Smooth muscle cell (in vitro differentiated cells): ENCODE results near the gene PTPN18. TPM values are rescaled to one million over a fixed set of nuclear protein-coding genes. Genes with fewer than 3 reads are reported as not detected.

ENCODE experiments used
- DNase-seq: peaks from one replicate; lab custom pipeline; 2025; ENCODE audit not compliant: unreplicated experiment; lab: John Stamatoyannopoulos, UW
- H2AFZ ChIP-seq: fragments of 200-600 bp; sonication (generic); 2 replicates; pipeline ENCODE4 v1.6.0; 2016; ENCODE audit warnings: antibody characterized with exemption, low read depth, mild to moderate bottlenecking
- H3F3A ChIP-seq: fragments of 200-600 bp; sonication (generic); 2 replicates; pipeline ENCODE4 v1.6.0; 2017; ENCODE audit warnings: antibody characterized with exemption, low read depth
- H3K27ac ChIP-seq: fragments of 200-600 bp; sonication (generic); 2 replicates; pipeline ENCODE4 v1.5.1; 2016; ENCODE audit warnings: low read depth, mild to moderate bottlenecking
- H3K27me3 ChIP-seq: fragments of 200-600 bp; sonication (generic); 2 replicates; pipeline ENCODE4 v1.6.1; 2016; ENCODE audit warnings: low read depth, mild to moderate bottlenecking
- H3K36me3 ChIP-seq: fragments of 200-600 bp; sonication (generic); 2 replicates; pipeline ENCODE4 v1.5.1; 2016; ENCODE audit warnings: low read depth
- H3K4me1 ChIP-seq: fragments of 200-600 bp; sonication (generic); 2 replicates; pipeline ENCODE4 v1.5.1; 2016; ENCODE audit warnings: low read depth
- H3K4me2 ChIP-seq: fragments of 200-600 bp; sonication (generic); 2 replicates; pipeline ENCODE4 v1.6.0; 2016; ENCODE audit warnings: mild to moderate bottlenecking
- H3K4me3 ChIP-seq: fragments of 200-600 bp; sonication (generic); 2 replicates; pipeline ENCODE4 v1.5.1; 2016; ENCODE audit warnings: mild to moderate bottlenecking
- H3K79me2 ChIP-seq: fragments of 200-600 bp; sonication (generic); 2 replicates; pipeline ENCODE4 v1.6.0; 2016; ENCODE audit warnings: low read depth, mild to moderate bottlenecking
- H3K9ac ChIP-seq: fragments of 200-600 bp; sonication (generic); 2 replicates; pipeline ENCODE4 v1.6.0; 2016; ENCODE audit warnings: low read depth
- H3K9me3 ChIP-seq: fragments of 200-600 bp; sonication (generic); replicated peaks from 2 replicates; pipeline ENCODE4 v1.5.1; 2016; ENCODE audit warnings: low read depth
- H4K20me1 ChIP-seq: fragments of 200-600 bp; sonication (generic); 2 replicates; pipeline ENCODE4 v1.6.0; 2016; ENCODE audit warnings: low read depth
- CTCF ChIP-seq: fragments of 200-600 bp; sonication (generic); IDR thresholded peaks from 2 replicates; pipeline ENCODE4 v1.5.1; 2017; ENCODE audit warnings: borderline replicate concordance, mild to moderate bottlenecking, antibody characterized with exemption; ENCODE audit not compliant: insufficient read depth, poor library complexity, severe bottlenecking
- WGBS: methylation state at CpG from one replicate; pipeline ENCODE4 v1.1.7; 2016; ENCODE audit warnings: low lambda C conversion rate; 5-methylcytosine and 5-hydroxymethylcytosine counted together
- polyA plus RNA-seq: library from polyadenylated mRNA; unstranded; fragments of >200 nt; fragmentation: Nextera tagmentation; extraction: Ambion mirVana; gene quantifications from 2 replicates; pipeline ENCODE4 v1.2.1, GENCODE V29; 2016
- total RNA-seq: library from RNA; depleted of rRNA; stranded (reverse); fragments of >200 nt; gene quantifications from 2 replicates; pipeline ENCODE4 v1.2.3, GENCODE V29; 2014

The PTPN18 gene
- total and polyA plus RNA-seq, 2 experiments from 2014 or later, result 4.4 to 10.2 TPM

GRCh38 chr2:130338793-130339345 is 17.0 kb upstream of the PTPN18 start:
- no peak overlapping the region for H2AFZ ChIP-seq

GRCh38 chr2:130339885-130340745 is 15.7 kb upstream of the PTPN18 start:
- peaks cover 6% of the 10 kb centered on the region for H3F3A ChIP-seq
- no peak for DNase-seq
- H4K20me1 ChIP-seq, result peaks cover 10% of the 10 kb centered on the region
- peaks cover 11% of the 10 kb centered on the region for H3K79me2 ChIP-seq
- no peak overlapping the region for H2AFZ ChIP-seq
- H3K9me3 ChIP-seq, result no peaks in the 10 kb centered on the region
- H3K27me3 ChIP-seq, result no peaks in the 10 kb centered on the region
- H3K4me1 ChIP-seq, result peaks cover 14% of the 10 kb centered on the region
- WGBS, result 98% methylated on average over 10 of the region's 10 CpGs
- no peak overlapping the region for H3K27ac ChIP-seq
- no peak overlapping the region for H3K4me3 ChIP-seq
- no peaks in the 10 kb centered on the region for H3K36me3 ChIP-seq
- no peak overlapping the region for H3K4me2 ChIP-seq
- H3K9ac ChIP-seq, result no peak overlapping the region
- TF ChIP-seq CTCF, result no peak

More at GRCh38 chr2:130338793-130339345, 17.0 kb upstream of the PTPN18 start:
- Histone ChIP-seq H3K4me3 (no peak overlapping the region), H4K20me1 (peaks cover 4% of the 10 kb centered on the region), H3K27me3 (no peaks in the 10 kb centered on the region), H3K4me1 (peaks cover 14% of the 10 kb centered on the region), H3K27ac (no peak overlapping the region), H3K36me3 (no peaks in the 10 kb centered on the region), H3F3A (peaks cover 6% of the 10 kb centered on the region), H3K79me2 (peaks cover 6% of the 10 kb centered on the region), H3K9me3 (no peaks in the 10 kb centered on the region), H3K4me2 (no peak overlapping the region), H3K9ac (no peak overlapping the region)
- no peak for DNase-seq
- no peak for TF ChIP-seq CTCF
- WGBS, result 98% methylated on average over 12 of the region's 12 CpGs

GRCh38 chr2:130341562-130342019 is 14.3 kb upstream of the PTPN18 start:
- no peak for DNase-seq
- Histone ChIP-seq H3K4me3 (peak overlapping the region; percentile 74), H3K79me2 (peaks cover 11% of the 10 kb centered on the region), H3K4me2 (peak overlapping the region; percentile 93), H2AFZ (peak overlapping the region; percentile 100), H3K9ac (no peak overlapping the region), H3K36me3 (no peaks in the 10 kb centered on the region), H3F3A (peaks cover 6% of the 10 kb centered on the region), H3K27me3 (no peaks in the 10 kb centered on the region), H3K27ac (no peak overlapping the region), H3K9me3 (no peaks in the 10 kb centered on the region), H4K20me1 (peaks cover 10% of the 10 kb centered on the region), H3K4me1 (peaks cover 14% of the 10 kb centered on the region)
- TF ChIP-seq CTCF, result no peak
- 5% methylated on average over 14 of the region's 24 CpGs for WGBS
